Urothelium cell line (cell line): Measurements from ENCODE around the gene IL17RA.
"Not testable (repeated sequence)": the region's sequence is repeated elsewhere in the genome, so short reads cannot be mapped to it uniquely, and the experiment has no call there.

Source experiments
- DNase-seq: peaks from one replicate; pipeline ENCODE4 v3.0.0; 2011; ENCODE audit warnings: low spot score, mixed read lengths
- FAIRE-seq: peaks from 2 replicates; lab custom pipeline; 2011; peaks lifted over from hg19 to GRCh38; lab: Jason Lieb, UNC

IL17RA gene, protein sequence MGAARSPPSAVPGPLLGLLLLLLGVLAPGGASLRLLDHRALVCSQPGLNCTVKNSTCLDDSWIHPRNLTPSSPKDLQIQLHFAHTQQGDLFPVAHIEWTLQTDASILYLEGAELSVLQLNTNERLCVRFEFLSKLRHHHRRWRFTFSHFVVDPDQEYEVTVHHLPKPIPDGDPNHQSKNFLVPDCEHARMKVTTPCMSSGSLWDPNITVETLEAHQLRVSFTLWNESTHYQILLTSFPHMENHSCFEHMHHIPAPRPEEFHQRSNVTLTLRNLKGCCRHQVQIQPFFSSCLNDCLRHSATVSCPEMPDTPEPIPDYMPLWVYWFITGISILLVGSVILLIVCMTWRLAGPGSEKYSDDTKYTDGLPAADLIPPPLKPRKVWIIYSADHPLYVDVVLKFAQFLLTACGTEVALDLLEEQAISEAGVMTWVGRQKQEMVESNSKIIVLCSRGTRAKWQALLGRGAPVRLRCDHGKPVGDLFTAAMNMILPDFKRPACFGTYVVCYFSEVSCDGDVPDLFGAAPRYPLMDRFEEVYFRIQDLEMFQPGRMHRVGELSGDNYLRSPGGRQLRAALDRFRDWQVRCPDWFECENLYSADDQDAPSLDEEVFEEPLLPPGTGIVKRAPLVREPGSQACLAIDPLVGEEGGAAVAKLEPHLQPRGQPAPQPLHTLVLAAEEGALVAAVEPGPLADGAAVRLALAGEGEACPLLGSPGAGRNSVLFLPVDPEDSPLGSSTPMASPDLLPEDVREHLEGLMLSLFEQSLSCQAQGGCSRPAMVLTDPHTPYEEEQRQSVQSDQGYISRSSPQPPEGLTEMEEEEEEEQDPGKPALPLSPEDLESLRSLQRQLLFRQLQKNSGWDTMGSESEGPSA

DNA sequence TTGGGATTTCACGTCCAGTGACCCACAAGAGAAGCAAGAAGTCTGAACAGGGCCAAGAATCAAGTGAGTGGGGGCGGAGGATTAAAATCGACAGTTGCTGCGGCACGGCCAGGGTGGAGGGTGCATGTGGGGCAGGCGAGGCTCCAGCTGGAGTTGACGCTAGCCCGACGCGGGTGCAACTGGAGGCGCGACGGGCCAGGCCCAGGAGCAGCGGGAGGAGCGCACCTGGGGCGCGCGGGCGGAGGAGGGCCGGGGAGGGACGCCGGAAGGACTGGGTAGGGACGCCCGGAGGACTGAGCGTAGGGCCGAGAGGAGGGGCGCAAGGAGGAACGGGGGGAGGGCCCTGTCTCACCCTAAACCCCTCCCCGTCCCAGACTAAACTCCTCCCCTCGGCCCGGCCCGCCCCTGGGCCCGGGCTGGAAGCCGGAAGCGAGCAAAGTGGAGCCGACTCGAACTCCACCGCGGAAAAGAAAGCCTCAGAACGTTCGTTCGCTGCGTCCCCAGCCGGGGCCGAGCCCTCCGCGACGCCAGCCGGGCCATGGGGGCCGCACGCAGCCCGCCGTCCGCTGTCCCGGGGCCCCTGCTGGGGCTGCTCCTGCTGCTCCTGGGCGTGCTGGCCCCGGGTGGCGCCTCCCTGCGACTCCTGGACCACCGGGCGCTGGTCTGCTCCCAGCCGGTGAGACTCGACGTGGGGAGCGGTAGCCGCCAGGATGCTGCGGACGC lies at the start of gene IL17RA:
TSS of gene IL17RA (plus strand) at position 447 of the 723 bp plus-strand sequence. CDS start at position 539, 92 bp downstream.
- FAIRE-seq (no peak), DNase-seq (peak; percentile 92)

DNA sequence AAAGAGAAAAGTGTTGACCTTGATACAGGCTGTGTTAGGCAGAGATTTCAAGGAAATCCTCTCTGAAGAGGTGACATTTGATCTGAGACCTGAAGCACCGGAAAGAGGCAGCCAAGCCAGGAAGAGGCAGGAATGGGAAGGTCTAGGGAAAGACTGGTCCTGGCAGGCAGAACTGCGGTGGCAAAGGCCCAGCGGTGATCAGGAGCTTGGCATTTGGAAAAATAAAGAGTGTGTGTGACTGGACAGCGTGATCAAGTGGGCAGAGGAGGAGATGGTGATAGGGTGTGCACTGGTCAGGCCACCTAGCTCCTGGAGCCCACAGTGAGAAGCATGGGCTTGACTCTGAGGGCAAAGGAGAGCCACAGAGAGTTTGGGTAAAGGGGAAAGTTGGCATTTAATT lies 49.6 kb upstream of the IL17RA start:
- FAIRE-seq, result no peak
- no peak for DNase-seq

DNA sequence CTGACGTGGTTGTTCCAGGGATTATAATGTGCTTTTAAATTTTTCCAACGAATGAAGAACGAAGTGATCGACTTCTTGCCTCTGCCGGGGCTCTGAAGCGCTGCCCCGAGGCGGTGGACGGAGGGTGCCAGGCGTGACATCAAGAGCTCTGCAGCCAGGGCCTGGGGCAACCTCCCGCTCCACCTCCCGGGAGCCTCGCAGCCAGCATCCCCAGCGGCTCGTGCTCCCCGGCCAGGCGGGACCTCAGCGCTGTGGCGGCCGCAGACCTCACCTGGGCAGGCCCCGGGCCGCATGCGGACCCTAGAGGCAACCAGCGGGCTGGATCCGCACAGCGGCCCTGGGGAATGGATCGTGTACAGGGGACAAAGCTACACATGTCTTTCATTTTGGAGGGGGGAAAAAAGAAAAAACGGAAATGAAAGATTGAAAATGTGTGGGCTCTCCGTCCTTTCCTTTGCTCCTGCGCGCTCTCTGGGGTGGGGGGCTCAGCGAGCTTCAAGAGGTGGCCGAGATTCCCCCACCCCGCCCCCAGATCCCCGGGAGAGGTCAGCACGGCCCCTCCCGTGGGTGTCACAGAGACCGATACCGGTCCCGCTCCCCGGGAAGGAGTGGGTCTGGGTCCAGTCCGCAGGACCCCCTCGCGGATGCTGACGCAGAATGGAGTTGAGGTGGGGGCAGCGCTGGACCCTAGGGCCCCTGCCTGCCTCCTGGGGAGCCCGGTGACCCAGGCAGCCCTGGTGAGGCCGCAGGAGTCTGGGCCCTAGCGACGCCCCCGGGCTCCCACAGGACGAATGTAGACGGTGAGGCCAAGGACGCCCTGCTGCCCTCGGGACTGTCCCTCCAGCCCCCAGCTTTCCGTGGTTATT lies 48.6 kb upstream of the IL17RA start:
- not testable (repeated sequence) for FAIRE-seq, DNase-seq

DNA sequence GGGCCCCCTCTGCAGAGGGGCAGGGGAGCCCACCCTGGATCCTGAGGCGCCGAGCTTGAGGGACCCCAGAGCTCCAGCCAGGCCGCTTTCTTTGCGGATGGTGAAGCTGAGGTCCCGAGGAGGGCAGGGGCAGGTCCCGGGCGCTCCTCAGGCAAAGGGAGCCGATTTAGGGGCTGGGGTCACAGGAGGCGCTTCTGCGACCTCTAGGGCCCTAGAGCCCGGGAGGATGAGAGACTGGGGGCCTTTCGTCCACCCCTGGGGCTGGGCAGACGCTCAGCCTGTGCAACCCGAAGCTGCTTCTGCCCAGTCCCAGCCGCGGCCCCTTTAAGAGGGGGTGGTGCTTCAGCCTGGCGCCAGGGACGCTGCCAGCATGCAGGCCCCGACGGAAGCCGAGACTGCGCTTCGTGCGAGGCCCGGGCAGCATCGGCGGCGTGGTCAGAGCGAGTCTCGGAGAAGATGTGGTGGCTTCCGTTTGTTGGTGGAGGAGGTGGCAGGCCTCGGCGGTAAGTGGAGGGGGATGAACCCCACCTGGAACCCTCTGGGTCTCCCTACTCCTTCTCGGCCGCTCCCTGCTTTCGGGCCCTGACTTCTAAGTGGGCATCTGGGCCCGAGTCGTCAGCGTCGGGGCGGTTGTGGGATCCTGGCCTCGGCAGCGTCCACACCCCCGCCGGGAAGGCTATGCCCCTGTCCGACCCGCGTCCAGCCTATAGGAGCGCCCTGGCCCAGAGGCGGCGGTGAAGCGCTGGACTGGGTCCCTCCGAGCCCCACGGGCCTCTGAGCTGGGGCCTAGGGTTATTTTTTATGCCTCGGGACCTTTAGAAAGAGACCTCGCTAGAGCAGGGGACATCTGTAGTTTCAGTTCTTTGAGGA lies 47.7 kb upstream of the IL17RA start:
- peak; percentile 23 for DNase-seq
- peak; percentile 91 for FAIRE-seq

DNA sequence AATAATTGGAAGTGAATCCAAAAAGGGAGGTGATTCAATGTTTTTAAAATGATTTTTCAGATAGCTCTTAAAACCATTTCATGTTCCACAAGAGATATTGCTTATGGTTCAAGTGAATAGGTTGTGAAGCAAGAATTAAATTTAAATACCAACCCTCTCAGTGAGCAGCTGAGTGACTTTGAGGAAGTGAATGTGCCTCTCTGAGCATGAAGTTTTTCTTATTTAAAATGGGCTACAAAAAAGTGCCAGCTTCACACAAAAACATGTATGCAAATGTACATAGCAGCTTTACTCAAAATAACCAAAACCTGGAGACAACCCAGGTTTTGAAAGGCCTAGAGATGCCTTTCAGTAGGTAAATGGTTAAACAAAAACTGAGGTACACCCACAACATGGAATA lies 41.3 kb upstream of the IL17RA start:
- DNase-seq (no peak), FAIRE-seq (no peak)

DNA sequence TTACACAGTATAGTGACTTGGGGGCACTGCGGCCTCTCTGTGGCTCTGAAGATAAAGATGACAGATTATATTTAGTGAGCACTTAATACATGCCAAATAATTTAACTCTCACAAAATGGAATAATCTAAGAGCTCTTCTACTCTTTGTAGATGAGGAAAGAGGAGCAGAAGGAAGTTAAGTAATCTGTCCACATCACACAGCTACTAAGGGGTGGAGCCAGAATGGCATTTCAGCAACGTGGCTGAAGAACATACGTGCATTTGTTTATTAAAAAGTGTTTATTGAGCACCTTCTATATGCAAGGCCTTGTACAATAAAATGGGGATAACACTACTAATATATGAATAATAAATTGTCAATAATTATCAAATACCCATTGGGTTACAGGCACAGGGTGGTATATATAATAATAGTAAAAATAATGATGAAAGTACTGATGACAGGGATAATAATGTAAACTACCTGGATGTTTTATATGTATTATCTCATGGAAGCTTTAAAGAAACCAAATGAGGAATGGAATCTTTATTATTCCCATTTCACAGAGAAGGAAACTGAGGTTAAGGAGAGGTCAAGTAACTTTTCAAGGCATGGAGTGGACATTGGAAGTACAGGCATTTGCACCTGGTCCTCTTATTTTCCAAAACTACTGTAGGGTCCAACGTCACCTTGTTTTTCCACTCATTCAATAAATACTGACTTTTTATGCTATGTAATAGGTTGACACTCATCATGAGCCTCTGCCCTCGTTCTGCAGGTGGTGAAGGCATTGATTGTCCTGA lies 38.0 kb upstream of the IL17RA start:
- FAIRE-seq (no peak), DNase-seq (no peak)

DNA sequence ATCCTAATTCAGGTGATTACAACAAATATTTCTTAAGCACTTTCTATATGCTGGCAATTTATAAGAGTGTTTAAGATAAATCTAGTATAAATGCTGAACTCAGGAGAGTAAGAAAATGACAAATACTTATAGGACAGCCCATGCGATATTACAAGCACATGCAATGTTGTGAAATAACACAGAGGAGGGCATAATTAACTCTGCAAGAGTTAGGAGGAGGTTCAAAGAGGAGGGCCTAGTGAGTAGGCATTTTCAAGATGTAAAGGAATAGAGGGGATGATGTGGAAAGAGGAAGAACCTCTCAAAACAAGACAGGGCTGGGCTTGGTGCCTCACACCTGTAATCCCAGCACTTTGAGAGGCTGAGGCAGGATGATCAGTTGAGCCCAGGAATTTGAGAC lies 37.1 kb upstream of the IL17RA start:
- no peak for DNase-seq

DNA sequence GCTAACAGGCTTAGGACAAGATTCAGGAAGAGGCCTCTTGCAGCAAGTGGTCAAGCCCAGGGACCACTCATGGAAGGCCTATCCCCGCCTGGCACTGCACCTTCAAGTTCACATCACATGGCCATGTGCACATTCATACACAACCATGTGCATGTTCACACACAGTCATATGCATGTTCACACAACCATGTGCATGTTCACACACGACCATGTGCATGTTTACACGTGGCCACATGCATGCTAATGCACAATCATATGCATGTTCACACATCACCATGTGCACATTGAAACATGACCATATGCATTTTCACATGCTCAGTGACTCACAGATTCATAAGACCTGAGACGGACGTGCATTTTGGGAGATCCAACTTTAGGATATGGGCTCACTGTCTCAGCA lies 28.7 kb upstream of the IL17RA start:
- peak; percentile 80 for FAIRE-seq
- DNase-seq, result no peak

More for the DNA sequence above, 37.1 kb upstream of the IL17RA start:
- no peak for FAIRE-seq

DNA sequence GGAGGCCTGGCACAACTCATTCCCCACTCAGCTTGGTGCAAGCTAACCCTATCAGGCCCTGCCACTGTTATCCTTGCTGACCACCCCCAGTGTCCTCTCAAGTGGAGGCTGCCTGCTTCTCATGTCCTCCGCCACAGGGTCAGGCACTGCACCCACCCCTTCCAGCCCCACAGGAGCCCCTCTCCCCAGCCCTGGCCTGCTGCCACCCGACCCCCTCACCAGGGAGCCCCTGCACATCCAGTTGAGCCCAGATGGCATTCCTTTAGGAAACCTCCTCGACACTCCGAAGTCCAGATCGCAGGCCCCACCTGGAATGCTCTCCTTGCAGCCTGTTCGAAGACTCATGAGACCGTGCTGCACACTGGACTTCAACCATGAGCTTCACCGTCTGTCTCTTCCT lies 28.0 kb upstream of the IL17RA start:
- no peak for DNase-seq
- no peak for FAIRE-seq

DNA sequence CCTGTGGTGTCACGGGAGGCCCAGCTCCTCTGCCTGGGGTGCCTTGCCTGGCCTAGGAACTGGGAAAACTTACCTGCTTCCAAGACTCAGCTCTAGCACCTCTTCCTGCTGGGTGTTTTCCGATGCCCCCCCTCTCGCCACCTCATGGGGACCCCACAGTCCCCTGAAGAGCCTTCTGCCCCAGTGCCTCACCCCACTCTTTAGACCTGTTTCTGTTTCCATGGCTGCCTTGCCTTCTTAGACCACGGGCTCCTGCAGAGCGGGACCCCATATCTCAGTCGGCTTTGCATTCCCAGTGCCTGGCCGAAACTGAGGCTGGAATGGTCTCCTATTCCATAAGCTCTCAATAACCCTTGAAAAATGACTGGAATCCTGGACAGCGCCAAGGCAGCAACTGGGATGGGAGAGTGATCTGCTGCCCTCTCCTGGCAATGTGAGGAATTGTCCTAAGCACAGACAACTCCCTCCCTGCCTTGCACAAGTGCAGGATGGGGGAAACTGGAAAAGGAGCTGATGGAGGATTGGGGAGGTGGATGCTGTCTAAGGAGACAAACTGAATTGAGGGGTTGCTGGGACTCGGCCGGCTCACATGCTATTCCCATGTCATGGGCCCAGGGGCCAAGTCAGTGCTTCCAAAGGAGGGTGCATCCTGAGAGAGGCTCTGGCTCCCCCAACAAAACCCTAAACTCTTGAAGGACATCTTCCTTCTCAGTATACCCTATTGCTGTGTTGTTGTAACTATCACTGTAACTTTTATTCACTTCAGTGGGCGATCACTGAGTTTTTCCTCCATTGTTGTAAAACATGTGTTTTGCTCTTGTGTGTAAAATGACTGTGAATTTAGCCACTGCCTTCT lies 26.6 kb upstream of the IL17RA start:
- FAIRE-seq (no peak), DNase-seq (peak; percentile 67)

DNA sequence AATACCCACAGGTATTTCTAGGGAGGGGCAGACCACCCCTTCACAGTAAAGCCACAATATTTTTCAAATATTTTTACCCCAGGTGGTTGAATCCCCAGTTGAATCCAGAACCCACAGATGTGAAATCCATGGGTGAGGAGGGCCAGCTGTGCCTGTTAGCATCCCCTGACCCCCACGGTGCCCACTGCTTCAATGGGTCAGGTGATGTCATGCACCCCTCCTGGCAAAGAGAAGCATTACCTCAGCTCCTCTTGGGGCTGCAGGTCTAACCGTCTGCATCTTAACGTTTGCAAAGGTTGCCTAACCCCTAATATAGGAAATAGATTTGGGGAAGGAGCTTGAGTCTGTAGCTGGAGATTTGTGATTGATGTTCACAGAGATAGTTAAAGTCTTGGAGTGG lies 24.7 kb upstream of the IL17RA start:
- DNase-seq, result no peak
- no peak for FAIRE-seq

DNA sequence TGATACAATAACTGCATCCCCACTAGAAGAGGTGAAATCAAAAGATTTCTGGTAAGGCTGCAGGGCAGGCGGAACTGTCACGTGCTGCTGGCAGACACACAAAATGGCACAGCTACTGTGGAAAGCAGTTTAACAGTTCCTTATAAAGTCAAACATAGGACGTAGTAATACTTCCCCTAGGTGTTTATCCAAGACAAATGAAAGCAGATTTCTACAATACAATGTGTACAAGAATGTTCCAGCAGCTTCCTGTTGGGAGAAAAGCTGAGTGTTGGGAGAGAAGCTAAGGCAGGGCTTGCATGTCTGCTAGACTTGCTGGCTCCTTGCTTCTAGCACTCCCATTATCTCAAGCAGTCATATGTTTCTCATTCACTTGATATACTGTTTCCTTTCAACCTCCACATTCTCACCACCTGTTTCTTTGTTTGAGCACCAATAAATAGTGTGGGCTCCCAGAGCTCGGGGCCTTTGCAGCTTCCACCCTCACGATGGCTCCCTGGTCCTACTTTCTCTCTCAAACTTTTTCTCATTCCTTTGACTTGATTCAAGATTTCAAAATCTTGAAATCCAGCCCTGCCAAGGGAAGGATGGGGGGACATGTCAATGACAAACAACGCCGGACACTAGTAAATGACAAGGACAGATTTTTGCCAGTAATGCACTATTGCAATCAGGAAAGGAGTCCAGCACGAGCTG lies 21.2 kb upstream of the IL17RA start:
- DNase-seq (no peak), FAIRE-seq (no peak)

DNA sequence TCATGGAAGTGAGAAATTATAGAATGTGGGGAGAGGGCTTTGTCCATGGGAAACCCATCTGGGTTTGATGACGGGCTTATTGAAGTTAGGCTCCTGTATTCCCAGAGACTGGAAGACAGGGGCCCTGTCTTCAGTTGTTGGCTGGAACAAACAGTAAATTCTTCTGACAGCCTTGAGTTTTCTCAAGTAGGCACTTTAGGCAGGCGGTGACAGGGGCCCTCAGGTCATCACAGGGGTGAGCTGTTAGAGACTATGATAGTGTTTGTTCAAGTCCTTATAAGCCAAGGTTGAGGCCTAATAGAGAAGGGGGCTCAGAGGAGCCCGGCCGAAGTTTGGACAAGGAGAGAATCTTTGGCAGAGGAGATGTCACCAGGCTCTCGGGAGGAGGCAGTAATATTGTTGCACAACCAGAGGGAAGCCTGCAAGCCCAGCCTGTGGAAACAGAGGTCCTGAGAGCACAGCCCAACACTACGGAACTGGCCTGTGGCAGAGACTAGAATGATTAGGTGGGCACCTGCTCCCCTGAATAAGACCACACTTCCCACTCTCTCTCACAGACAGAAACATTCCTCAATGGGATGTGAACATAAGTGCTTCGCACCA lies 20.2 kb upstream of the IL17RA start:
- no peak for DNase-seq
- FAIRE-seq, result no peak

DNA sequence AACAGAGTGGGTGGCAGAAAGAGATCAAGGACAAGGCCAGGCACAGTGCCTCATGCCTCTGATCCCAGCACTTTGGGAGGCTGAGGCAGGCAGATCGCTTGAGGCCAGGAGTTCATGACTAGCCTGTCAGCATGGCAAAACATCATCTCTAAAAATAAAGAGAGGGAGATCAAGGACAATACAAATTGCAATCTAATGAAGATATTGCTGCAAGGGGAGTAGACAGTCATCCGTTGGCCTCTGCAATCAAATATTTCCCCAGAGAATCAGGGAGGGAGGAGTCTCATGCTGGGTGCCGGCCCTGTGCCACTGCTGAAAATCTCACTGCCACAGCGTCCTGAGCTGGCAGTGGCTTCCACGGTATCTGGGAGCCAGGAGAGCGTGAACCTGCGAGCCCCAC lies 19.4 kb upstream of the IL17RA start:
- no peak for DNase-seq
- FAIRE-seq, result no peak

DNA sequence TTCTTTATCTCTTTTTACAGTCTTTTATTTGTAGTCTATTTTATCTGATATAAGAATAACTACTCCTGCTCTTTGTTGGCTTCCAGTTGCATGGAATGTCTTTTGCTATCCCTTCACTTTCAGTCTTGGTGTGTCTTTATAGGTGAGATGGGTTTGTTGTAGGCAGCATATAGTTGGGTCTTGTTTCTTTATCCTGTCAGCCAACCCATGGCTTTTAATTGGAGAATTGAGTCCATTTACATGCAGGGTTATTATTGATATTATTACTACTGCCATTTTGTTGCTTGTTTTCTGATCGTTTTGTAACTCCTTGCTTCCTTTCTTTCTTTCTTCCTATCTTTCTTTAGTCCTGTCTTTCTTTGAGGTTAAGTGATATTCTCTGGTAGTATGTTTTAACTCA lies 11.9 kb upstream of the IL17RA start:
- no peak for DNase-seq
- FAIRE-seq, result no peak

DNA sequence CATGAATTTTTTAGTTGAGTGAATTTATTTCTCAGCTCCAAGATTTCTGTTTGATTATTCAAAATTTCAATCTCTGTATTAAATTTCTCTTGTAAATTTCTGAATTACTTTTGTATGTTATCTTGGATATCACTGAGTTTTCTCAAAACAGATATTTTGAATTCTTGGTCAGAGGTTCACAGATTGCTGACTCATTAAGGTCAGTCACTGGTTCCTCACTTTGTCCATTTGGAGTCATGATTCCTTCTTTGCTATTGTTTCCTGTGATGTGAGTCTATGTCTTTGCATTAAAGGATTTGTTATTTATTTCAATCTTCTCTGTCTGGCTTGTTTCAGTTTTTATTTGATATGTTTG lies 10.2 kb upstream of the IL17RA start:
- no peak for FAIRE-seq
- no peak for DNase-seq

DNA sequence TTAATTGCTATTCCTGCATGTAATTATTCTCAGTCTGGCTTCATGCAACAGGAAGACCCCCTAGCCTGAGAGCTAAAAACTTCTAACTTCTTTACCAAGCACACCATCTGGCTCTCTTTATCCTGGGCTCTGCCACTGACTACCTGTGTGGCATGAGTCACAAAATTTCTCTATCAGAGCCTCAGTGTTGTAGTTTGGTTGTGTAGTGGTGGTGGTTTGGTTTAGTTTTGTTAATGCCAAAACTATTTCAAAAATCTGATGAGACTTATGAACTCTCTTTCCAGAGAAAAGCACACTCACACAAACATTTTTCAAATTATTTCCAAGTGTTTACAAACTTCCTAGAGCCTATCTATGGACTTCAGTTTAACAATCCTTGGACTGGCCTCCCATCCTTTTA lies 7.5 kb upstream of the IL17RA start:
- no peak for FAIRE-seq
- DNase-seq, result peak; percentile 49
